HFF-Myc (cell line): Measurements from ENCODE around the gene EXOC4.

ENCODE experiments used
- DNase-seq: peaks from one replicate; pipeline ENCODE4 v3.0.0-alpha.2; 2011; ENCODE audit warnings: low read depth; ENCODE audit errors: extremely low read depth
- H3K4me3 ChIP-seq: replicated peaks from 2 replicates; pipeline ENCODE4 v1.5.1; 2011; ENCODE audit warnings: low read depth, mild to moderate bottlenecking, control low read depth, low read length
- CTCF ChIP-seq: IDR thresholded peaks from 2 replicates; pipeline ENCODE4 v1.5.1; 2012; ENCODE audit warnings: mild to moderate bottlenecking, low read depth, low read length, control low read depth; ENCODE audit errors: missing control alignments

EXOC4 gene

GRCh38 chr7:133401225-133401624, 148.3 kb downstream of the EXOC4 start:
- DNase-seq: no peak
- H3K4me3 ChIP-seq: no peak overlapping the region
- no peak for TF ChIP-seq CTCF

GRCh38 chr7:133408212-133408611, 155.3 kb downstream of the EXOC4 start:
- no peak for DNase-seq
- TF ChIP-seq CTCF: no peak
- no peak overlapping the region for H3K4me3 ChIP-seq

- H3K4me3 ChIP-seq: no peak overlapping the region
- DNase-seq: no peak
- no peak for TF ChIP-seq CTCF
These were observed 156.5 kb downstream of the EXOC4 start for GRCh38 chr7:133409421-133409820.

GRCh38 chr7:133409966-133410365, 157.1 kb downstream of the EXOC4 start:
- no peak overlapping the region for H3K4me3 ChIP-seq
- DNase-seq: no peak
- TF ChIP-seq CTCF: no peak

- H3K4me3 ChIP-seq: no peak overlapping the region
- DNase-seq: no peak
- no peak for TF ChIP-seq CTCF
These were observed 158.5 kb downstream of the EXOC4 start for GRCh38 chr7:133411395-133411794.

GRCh38 chr7:133412942-133413341, 160.1 kb downstream of the EXOC4 start:
- no peak for DNase-seq
- H3K4me3 ChIP-seq: no peak overlapping the region
- TF ChIP-seq CTCF: no peak

- TF ChIP-seq CTCF: no peak
- no peak overlapping the region for H3K4me3 ChIP-seq
- no peak for DNase-seq
These were observed 166.2 kb downstream of the EXOC4 start for GRCh38 chr7:133419041-133419440.
